ENCODE data around the gene TLE3. TPM values are rescaled to one million over a fixed set of nuclear protein-coding genes. Genes with fewer than 3 reads are reported as not detected.

TLE3 gene
- polyA plus RNA-seq, 3 donors = 12.8 to 117 (median 23.6) TPM

DNA sequence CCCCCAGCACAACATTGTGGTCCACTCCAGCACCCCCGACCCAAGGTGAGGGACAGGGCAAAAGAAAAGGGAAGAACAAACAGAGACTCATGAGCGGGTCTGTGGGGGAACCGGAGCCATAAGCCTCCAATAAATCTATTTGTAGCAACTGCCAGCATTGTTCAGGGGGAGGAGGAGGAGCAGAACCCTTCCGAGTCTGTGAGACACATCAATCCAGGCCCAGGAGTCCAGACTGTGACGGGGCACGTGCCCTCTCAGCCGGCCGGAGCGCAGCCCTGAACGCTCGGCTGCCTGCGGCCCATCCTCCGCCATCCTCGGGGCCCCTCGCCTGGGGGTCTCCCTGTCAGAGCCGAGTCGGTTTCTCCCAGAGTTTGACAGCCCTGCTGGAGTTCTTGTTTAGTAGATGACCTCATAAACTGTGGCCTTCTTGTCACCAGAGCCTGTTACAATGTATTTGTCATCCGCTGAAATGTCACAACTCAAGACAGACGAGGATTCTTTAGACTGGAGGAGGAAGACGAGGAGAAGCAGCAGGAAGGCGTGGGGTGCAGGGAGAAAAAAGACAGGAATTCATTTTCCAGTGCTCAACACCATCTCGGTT lies 47.9 kb downstream of the TLE3 start:
- H3K27me3 Mint-ChIP-seq (ENCODE audit: low read depth in 3 of 3) = no peaks in the 10 kb centered on the region
- TF ChIP-seq, protein P1, sequence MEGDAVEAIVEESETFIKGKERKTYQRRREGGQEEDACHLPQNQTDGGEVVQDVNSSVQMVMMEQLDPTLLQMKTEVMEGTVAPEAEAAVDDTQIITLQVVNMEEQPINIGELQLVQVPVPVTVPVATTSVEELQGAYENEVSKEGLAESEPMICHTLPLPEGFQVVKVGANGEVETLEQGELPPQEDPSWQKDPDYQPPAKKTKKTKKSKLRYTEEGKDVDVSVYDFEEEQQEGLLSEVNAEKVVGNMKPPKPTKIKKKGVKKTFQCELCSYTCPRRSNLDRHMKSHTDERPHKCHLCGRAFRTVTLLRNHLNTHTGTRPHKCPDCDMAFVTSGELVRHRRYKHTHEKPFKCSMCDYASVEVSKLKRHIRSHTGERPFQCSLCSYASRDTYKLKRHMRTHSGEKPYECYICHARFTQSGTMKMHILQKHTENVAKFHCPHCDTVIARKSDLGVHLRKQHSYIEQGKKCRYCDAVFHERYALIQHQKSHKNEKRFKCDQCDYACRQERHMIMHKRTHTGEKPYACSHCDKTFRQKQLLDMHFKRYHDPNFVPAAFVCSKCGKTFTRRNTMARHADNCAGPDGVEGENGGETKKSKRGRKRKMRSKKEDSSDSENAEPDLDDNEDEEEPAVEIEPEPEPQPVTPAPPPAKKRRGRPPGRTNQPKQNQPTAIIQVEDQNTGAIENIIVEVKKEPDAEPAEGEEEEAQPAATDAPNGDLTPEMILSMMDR (IDR thresholded peaks at IDR 0.05) = no peak
- Histone ChIP-seq H3K4me1 (ENCODE audit: control insufficient read depth in 1 of 2, insufficient read depth in 2 of 2, low read length in 2 of 2) (no peaks in the 10 kb centered on the region), H3K79me2 (ENCODE audit: insufficient read depth, low read length) (no peaks in the 10 kb centered on the region), H3K36me3 (replicated peaks in 1 of 2; ENCODE audit: control insufficient read depth in 1 of 2, insufficient read depth in 2 of 2, low read length in 2 of 2) (peaks cover 68 to 87% of the 10 kb centered on the region in 2 donors), H3K4me2 (replicated peaks; ENCODE audit: extremely low read depth, low read length, poor library complexity, severe bottlenecking) (no peak overlapping the region), H3K9ac (ENCODE audit: insufficient read depth, low read length, poor library complexity, severe bottlenecking) (no peak overlapping the region), H3K27ac (ENCODE audit: low read depth in 1 of 2, low read length in 2 of 2) (no peak overlapping the region), H3K4me3 (replicated peaks in 1 of 3; ENCODE audit: low read depth in 2 of 3, low read length in 3 of 3) (no peak overlapping the region), H4K20me1 (ENCODE audit: insufficient read depth, low read length) (peaks cover 68% of the 10 kb centered on the region), H2AFZ (ENCODE audit: insufficient read depth, low read depth, low read length, poor library complexity, severe bottlenecking) (no peak overlapping the region), H3K27me3 (ENCODE audit: control insufficient read depth in 2 of 2, insufficient read depth in 2 of 2, low read length in 2 of 2) (no peaks in the 10 kb centered on the region), H3K9me3 (replicated peaks in 1 of 2; ENCODE audit: control insufficient read depth in 1 of 2, insufficient read depth in 1 of 2, low read length in 2 of 2) (no peaks in the 10 kb centered on the region)
- intact Hi-C loops (cut with micrococcal nuclease) = loop anchor here in 1 of 2 donors (10.0 kb wide), 1 partner anchor 475 kb away; no protein-coding TSS in a partner anchor
- H3K4me3 Mint-ChIP-seq = no peak overlapping the region
- no peaks in the 10 kb centered on the region for H3K9me3 Mint-ChIP-seq
- no peak for DNase-seq
- peaks cover 69 to 87% of the 10 kb centered on the region in 2 donors for H3K36me3 Mint-ChIP-seq
- 95% methylated on average over 13 of the region's 22 CpGs for WGBS (ENCODE audit: insufficient coverage)
- H3K4me1 Mint-ChIP-seq = peaks cover 3% of the 10 kb centered on the region
- peak overlapping the region in 1 of 7 donors; percentile 6 for H3K27ac Mint-ChIP-seq

DNA sequence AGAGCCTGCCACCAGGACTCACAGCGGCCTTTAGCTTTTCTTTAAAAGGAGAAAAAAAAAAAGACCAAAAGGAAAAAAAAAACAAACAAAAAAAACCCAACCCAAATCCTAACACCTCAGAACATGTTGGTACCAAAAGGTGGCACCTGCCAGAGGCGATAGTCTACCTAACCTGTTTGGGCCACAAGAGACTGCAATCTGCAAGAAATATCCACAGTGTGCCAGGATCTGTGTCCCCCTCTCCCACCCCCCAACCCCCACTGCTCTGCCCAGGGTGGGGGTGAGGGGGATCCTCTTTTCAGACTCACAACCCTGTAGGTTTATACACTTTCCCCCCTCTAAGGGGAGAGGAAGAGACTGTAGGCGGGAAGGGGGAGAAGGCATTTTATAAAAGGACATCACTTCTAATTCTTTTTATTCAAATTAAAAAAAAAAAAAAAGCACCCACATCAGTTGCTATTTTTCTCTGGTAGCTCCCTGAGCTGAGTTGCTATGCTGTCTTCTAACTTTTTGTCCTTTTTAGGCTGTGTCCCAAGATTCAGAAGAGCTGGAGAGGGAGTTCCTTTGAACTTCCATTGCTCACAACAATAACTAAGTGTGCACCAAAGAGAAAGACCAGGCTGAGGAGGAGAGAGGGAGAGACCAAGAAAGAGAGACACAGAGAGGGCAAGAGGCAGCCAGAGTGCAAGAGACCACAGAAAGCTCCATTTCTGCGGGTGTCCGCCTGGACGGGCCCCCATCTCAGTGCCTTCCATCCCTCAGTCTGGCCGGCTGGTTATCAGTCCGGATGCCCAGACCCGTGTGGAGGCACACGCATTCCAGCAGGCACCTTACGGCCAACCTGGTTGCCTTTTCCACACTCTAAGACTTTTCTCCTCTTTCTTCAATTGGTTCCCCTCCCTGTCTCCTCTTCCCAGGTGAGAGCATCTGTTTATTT lies 48.9 kb downstream of the TLE3 start:
- Mint-ChIP-seq H3K27me3 (ENCODE audit: low read depth in 3 of 3) (no peaks in the 10 kb centered on the region), H3K4me1 (peaks cover 3% of the 10 kb centered on the region), H3K36me3 (peaks cover 59 to 86% of the 10 kb centered on the region in 2 donors), H3K9me3 (no peaks in the 10 kb centered on the region), H3K4me3 (no peak overlapping the region), H3K27ac (peak overlapping the region in 3 of 7 donors; percentile 2 to 66 (median 26))
- Histone ChIP-seq H2AFZ (ENCODE audit: insufficient read depth, low read depth, low read length, poor library complexity, severe bottlenecking) (no peak overlapping the region), H3K9ac (ENCODE audit: insufficient read depth, low read length, poor library complexity, severe bottlenecking) (no peak overlapping the region), H3K27ac (ENCODE audit: low read depth in 1 of 2, low read length in 2 of 2) (no peak overlapping the region), H4K20me1 (ENCODE audit: insufficient read depth, low read length) (peaks cover 58% of the 10 kb centered on the region), H3K4me1 (ENCODE audit: control insufficient read depth in 1 of 2, insufficient read depth in 2 of 2, low read length in 2 of 2) (no peaks in the 10 kb centered on the region), H3K4me3 (replicated peaks in 1 of 3; ENCODE audit: low read depth in 2 of 3, low read length in 3 of 3) (no peak overlapping the region), H3K36me3 (replicated peaks in 1 of 2; ENCODE audit: control insufficient read depth in 1 of 2, insufficient read depth in 2 of 2, low read length in 2 of 2) (peaks cover 59 to 82% of the 10 kb centered on the region in 2 donors), H3K27me3 (ENCODE audit: control insufficient read depth in 2 of 2, insufficient read depth in 2 of 2, low read length in 2 of 2) (no peaks in the 10 kb centered on the region), H3K79me2 (ENCODE audit: insufficient read depth, low read length) (no peaks in the 10 kb centered on the region), H3K4me2 (replicated peaks; ENCODE audit: extremely low read depth, low read length, poor library complexity, severe bottlenecking) (no peak overlapping the region), H3K9me3 (replicated peaks in 1 of 2; ENCODE audit: control insufficient read depth in 1 of 2, insufficient read depth in 1 of 2, low read length in 2 of 2) (no peaks in the 10 kb centered on the region)
- DNase-seq = no peak
- intact Hi-C loops (cut with micrococcal nuclease) = loop anchor here in 1 of 2 donors (10.0 kb wide), 1 partner anchor 474 kb away; no protein-coding TSS in a partner anchor
- WGBS (ENCODE audit: insufficient coverage) = 98% methylated on average over 9 of the region's 11 CpGs
- TF ChIP-seq, protein P1 (IDR thresholded peaks at IDR 0.05) = no peak
